GM23338 (cell line): ENCODE results near the gene ZNF33B.
"Not testable (repeated sequence)": the region's sequence is repeated elsewhere in the genome, so short reads cannot be mapped to it uniquely, and the experiment has no call there.

ENCODE experiments used
- CREB1 ChIP-seq: fragments of 250-450 bp; sonication (Bioruptor Pico); IDR thresholded peaks from 2 replicates; pipeline ENCODE4 v1.5.0; 2020; ENCODE audit warnings: low read depth, mild to moderate bottlenecking, moderate library complexity
- EZH2 ChIP-seq: fragments of 200-600 bp; sonication (generic); IDR thresholded peaks from one replicate; pipeline ENCODE4 v1.8.0; 2017; ENCODE audit warnings: antibody characterized with exemption, mild to moderate bottlenecking, low read depth; ENCODE audit not compliant: unreplicated experiment
- EZH2phosphoT487 ChIP-seq: fragments of 200-600 bp; sonication (generic); IDR thresholded peaks from one replicate; pipeline ENCODE4 v1.8.1; 2018; ENCODE audit warnings: antibody characterized with exemption; ENCODE audit not compliant: unreplicated experiment
- JUNB ChIP-seq: IDR thresholded peaks from one replicate; pipeline ENCODE4 v1.6.1; 2016; ENCODE audit warnings: antibody characterized with exemption; ENCODE audit not compliant: unreplicated experiment
- POLR2AphosphoS5 ChIP-seq: IDR thresholded peaks from 2 replicates; pipeline ENCODE4 v1.6.1; 2016; ENCODE audit warnings: antibody characterized with exemption, low read depth
- REST ChIP-seq: IDR thresholded peaks from one replicate; pipeline ENCODE4 v1.6.1; 2018; ENCODE audit warnings: antibody characterized with exemption; ENCODE audit not compliant: unreplicated experiment
- ZNF114 ChIP-seq: fragments of 250-450 bp; sonication (Bioruptor Pico); IDR thresholded peaks from 2 replicates; pipeline ENCODE4 v1.5.0; 2020; ENCODE audit warnings: mild to moderate bottlenecking, moderate library complexity
- TF ChIP-seq, protein P1 (sequence below), 2 experiments: fragments of 200-600 bp in 1 of 2; sonication (generic) in 1 of 2; conservative IDR thresholded peaks; 2 replicates each; pipeline versions ENCODE4 v1.5.1 to v1.6.1; 2016 to 2017; ENCODE audit warnings: antibody characterized with exemption in 2 of 2, low read depth in 2 of 2, mild to moderate bottlenecking in 2 of 2, moderate library complexity in 1 of 2

- TF ChIP-seq CREB1 (CRISPR knock-in tag); POLR2AphosphoS5; EZH2phosphoT487; EZH2; ZNF114 (CRISPR knock-in tag); REST; JUNB: not testable (repeated sequence)
- TF ChIP-seq, protein P1, sequence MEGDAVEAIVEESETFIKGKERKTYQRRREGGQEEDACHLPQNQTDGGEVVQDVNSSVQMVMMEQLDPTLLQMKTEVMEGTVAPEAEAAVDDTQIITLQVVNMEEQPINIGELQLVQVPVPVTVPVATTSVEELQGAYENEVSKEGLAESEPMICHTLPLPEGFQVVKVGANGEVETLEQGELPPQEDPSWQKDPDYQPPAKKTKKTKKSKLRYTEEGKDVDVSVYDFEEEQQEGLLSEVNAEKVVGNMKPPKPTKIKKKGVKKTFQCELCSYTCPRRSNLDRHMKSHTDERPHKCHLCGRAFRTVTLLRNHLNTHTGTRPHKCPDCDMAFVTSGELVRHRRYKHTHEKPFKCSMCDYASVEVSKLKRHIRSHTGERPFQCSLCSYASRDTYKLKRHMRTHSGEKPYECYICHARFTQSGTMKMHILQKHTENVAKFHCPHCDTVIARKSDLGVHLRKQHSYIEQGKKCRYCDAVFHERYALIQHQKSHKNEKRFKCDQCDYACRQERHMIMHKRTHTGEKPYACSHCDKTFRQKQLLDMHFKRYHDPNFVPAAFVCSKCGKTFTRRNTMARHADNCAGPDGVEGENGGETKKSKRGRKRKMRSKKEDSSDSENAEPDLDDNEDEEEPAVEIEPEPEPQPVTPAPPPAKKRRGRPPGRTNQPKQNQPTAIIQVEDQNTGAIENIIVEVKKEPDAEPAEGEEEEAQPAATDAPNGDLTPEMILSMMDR (conservative IDR thresholded peaks at IDR 0.05; ENCODE audit: low read depth in 2 of 2), result not testable (repeated sequence)
Measured at GRCh38 chr10:42553576-42553975, 84.8 kb downstream of the ZNF33B start.
